ENCODE results near the gene DEPDC5. TPM values are rescaled to one million over a fixed set of nuclear protein-coding genes. Genes with fewer than 3 reads are reported as not detected.

The DEPDC5 gene
- total RNA-seq, 1 donor from 2014 or later: 13.0 TPM

GRCh38 chr22:31935961-31936635 lies 182.3 kb downstream of the DEPDC5 start:
- DNase-seq (ENCODE audit: low read depth) (no peak), FAIRE-seq (no peak)
- Histone ChIP-seq H3K27ac (ENCODE audit: low read depth, low read length) (no peak overlapping the region), H3K4me3 (ENCODE audit: insufficient read depth, low read depth, low read length) (no peak overlapping the region), H4K20me1 (ENCODE audit: insufficient read depth, low read length) (no peaks in the 10 kb centered on the region), H2AFZ (ENCODE audit: low read depth, low read length) (no peak overlapping the region), H3K4me2 (ENCODE audit: low read length) (no peak overlapping the region), H3K9me3 (ENCODE audit: insufficient read depth, low read depth, low read length) (no peaks in the 10 kb centered on the region), H3K9ac (ENCODE audit: low read length) (no peak overlapping the region), H3K4me1 (ENCODE audit: insufficient read depth, low read length) (no peaks in the 10 kb centered on the region), H3K79me2 (ENCODE audit: insufficient read depth, low read length) (no peaks in the 10 kb centered on the region), H3K36me3 (ENCODE audit: insufficient read depth, low read length) (no peaks in the 10 kb centered on the region), H3K27me3 (ENCODE audit: insufficient read depth, low read length) (no peaks in the 10 kb centered on the region)
- peaks cover 23% of the 10 kb centered on the region for H3K27me3 Mint-ChIP-seq (ENCODE audit: low read depth, unreplicated experiment)
- H3K9me3 Mint-ChIP-seq (ENCODE audit: unreplicated experiment): peaks cover 3% of the 10 kb centered on the region
- TF ChIP-seq CTCF (IDR thresholded peaks at IDR 0.05; ENCODE audit: insufficient read depth, low read depth, low read length): no peak
- no peak for TF ChIP-seq EZH2 (IDR thresholded peaks at IDR 0.05; ENCODE audit: insufficient read depth, low read length)
- no peaks in the 10 kb centered on the region for H3K36me3 Mint-ChIP-seq (ENCODE audit: low read depth, unreplicated experiment)
- no peaks in the 10 kb centered on the region for H3K4me1 Mint-ChIP-seq (ENCODE audit: low read depth, unreplicated experiment)
- no peak overlapping the region for H3K27ac Mint-ChIP-seq (ENCODE audit: unreplicated experiment)
- no peak overlapping the region for H3K4me3 Mint-ChIP-seq (ENCODE audit: unreplicated experiment)

- Histone ChIP-seq H3K4me1 (ENCODE audit: insufficient read depth, low read length) (no peaks in the 10 kb centered on the region), H3K79me2 (ENCODE audit: insufficient read depth, low read length) (no peaks in the 10 kb centered on the region), H3K9me3 (ENCODE audit: insufficient read depth, low read depth, low read length) (no peaks in the 10 kb centered on the region), H3K27me3 (ENCODE audit: insufficient read depth, low read length) (no peaks in the 10 kb centered on the region), H2AFZ (ENCODE audit: low read depth, low read length) (no peak overlapping the region), H3K36me3 (ENCODE audit: insufficient read depth, low read length) (no peaks in the 10 kb centered on the region), H4K20me1 (ENCODE audit: insufficient read depth, low read length) (no peaks in the 10 kb centered on the region), H3K4me3 (ENCODE audit: insufficient read depth, low read depth, low read length) (no peak overlapping the region), H3K9ac (ENCODE audit: low read length) (no peak overlapping the region), H3K4me2 (ENCODE audit: low read length) (no peak overlapping the region), H3K27ac (ENCODE audit: low read depth, low read length) (no peak overlapping the region)
- no peak overlapping the region for H3K27ac Mint-ChIP-seq (ENCODE audit: unreplicated experiment)
- H3K4me3 Mint-ChIP-seq (ENCODE audit: unreplicated experiment): no peak overlapping the region
- H3K27me3 Mint-ChIP-seq (ENCODE audit: low read depth, unreplicated experiment): peaks cover 26% of the 10 kb centered on the region
- no peak for TF ChIP-seq EZH2 (IDR thresholded peaks at IDR 0.05; ENCODE audit: insufficient read depth, low read length)
- TF ChIP-seq CTCF (IDR thresholded peaks at IDR 0.05; ENCODE audit: insufficient read depth, low read depth, low read length): no peak
- no peaks in the 10 kb centered on the region for H3K4me1 Mint-ChIP-seq (ENCODE audit: low read depth, unreplicated experiment)
- H3K9me3 Mint-ChIP-seq (ENCODE audit: unreplicated experiment): no peaks in the 10 kb centered on the region
- FAIRE-seq: no peak
- H3K36me3 Mint-ChIP-seq (ENCODE audit: low read depth, unreplicated experiment): no peaks in the 10 kb centered on the region
- DNase-seq (ENCODE audit: low read depth): no peak
Measured at GRCh38 chr22:31937341-31937740, 183.5 kb downstream of the DEPDC5 start.

- Mint-ChIP-seq H3K36me3 (ENCODE audit: low read depth, unreplicated experiment) (no peaks in the 10 kb centered on the region), H3K4me3 (ENCODE audit: unreplicated experiment) (no peak overlapping the region), H3K27ac (ENCODE audit: unreplicated experiment) (no peak overlapping the region), H3K9me3 (ENCODE audit: unreplicated experiment) (no peaks in the 10 kb centered on the region), H3K4me1 (ENCODE audit: low read depth, unreplicated experiment) (peaks cover 3% of the 10 kb centered on the region), H3K27me3 (ENCODE audit: low read depth, unreplicated experiment) (peaks cover 24% of the 10 kb centered on the region)
- Histone ChIP-seq H3K36me3 (ENCODE audit: insufficient read depth, low read length) (no peaks in the 10 kb centered on the region), H3K79me2 (ENCODE audit: insufficient read depth, low read length) (no peaks in the 10 kb centered on the region), H2AFZ (ENCODE audit: low read depth, low read length) (no peak overlapping the region), H3K4me2 (ENCODE audit: low read length) (no peak overlapping the region), H3K4me1 (ENCODE audit: insufficient read depth, low read length) (no peaks in the 10 kb centered on the region), H3K9me3 (ENCODE audit: insufficient read depth, low read depth, low read length) (no peaks in the 10 kb centered on the region), H3K9ac (ENCODE audit: low read length) (no peak overlapping the region), H4K20me1 (ENCODE audit: insufficient read depth, low read length) (no peaks in the 10 kb centered on the region), H3K27me3 (ENCODE audit: insufficient read depth, low read length) (no peaks in the 10 kb centered on the region), H3K27ac (ENCODE audit: low read depth, low read length) (no peak overlapping the region), H3K4me3 (ENCODE audit: insufficient read depth, low read depth, low read length) (no peak overlapping the region)
- DNase-seq (ENCODE audit: low read depth): no peak
- FAIRE-seq: no peak
- TF ChIP-seq CTCF (IDR thresholded peaks at IDR 0.05; ENCODE audit: insufficient read depth, low read depth, low read length) (no peak), EZH2 (IDR thresholded peaks at IDR 0.05; ENCODE audit: insufficient read depth, low read length) (no peak)
Measured at GRCh38 chr22:31938296-31938695, 184.5 kb downstream of the DEPDC5 start.
